Nephron progenitor cell (in vitro differentiated cells): ENCODE measurements around the gene NCK2.
A peak's percentile ranks its signal among the peaks of the same experiment; 100 is the strongest.

Experiments used
- DNase-seq: peaks from one replicate; pipeline ENCODE4 v3.0.0; 2021
- H3K27ac Mint-ChIP-seq: 2 replicates; pipeline ENCODE4 v1.8.0; 2021; ENCODE audit warnings: mild to moderate bottlenecking, moderate library complexity, mixed read lengths
- H3K27me3 Mint-ChIP-seq: 2 replicates; pipeline ENCODE4 v1.8.0; 2021; ENCODE audit warnings: mild to moderate bottlenecking, low read depth, mixed read lengths; ENCODE audit not compliant: poor library complexity
- H3K36me3 Mint-ChIP-seq: 2 replicates; pipeline ENCODE4 v1.8.0; 2021; ENCODE audit warnings: low read depth, mixed read lengths
- H3K4me1 Mint-ChIP-seq: 2 replicates; pipeline ENCODE4 v1.8.0; 2021; ENCODE audit warnings: mixed read lengths
- H3K4me3 Mint-ChIP-seq: 2 replicates; pipeline ENCODE4 v1.8.0; 2021; ENCODE audit warnings: mild to moderate bottlenecking, moderate library complexity, mixed read lengths
- H3K9me3 Mint-ChIP-seq: 2 replicates; pipeline ENCODE4 v1.8.0; 2021; ENCODE audit warnings: mild to moderate bottlenecking, moderate library complexity, mixed read lengths
- CTCF ChIP-seq: fragments of 200-600 bp; sonication (generic); IDR thresholded peaks from 2 replicates; pipeline ENCODE4 v1.5.0; 2021; ENCODE audit warnings: antibody characterized with exemption

The NCK2 gene

GRCh38 chr2:105787376-105788318 is 42.9 kb downstream of the NCK2 start:
- TF ChIP-seq CTCF, result no peak
- Mint-ChIP-seq H3K9me3 (no peaks in the 10 kb centered on the region), H3K4me1 (peaks cover 64% of the 10 kb centered on the region), H3K4me3 (no peak overlapping the region), H3K27me3 (no peaks in the 10 kb centered on the region), H3K27ac (peak overlapping the region; percentile 86), H3K36me3 (peaks cover 19% of the 10 kb centered on the region)
- no peak for DNase-seq

- Mint-ChIP-seq H3K27ac (no peak overlapping the region), H3K4me3 (no peak overlapping the region), H3K4me1 (peaks cover 65% of the 10 kb centered on the region), H3K36me3 (peaks cover 26% of the 10 kb centered on the region), H3K27me3 (no peaks in the 10 kb centered on the region), H3K9me3 (peaks cover 6% of the 10 kb centered on the region)
- no peak for DNase-seq
- TF ChIP-seq CTCF, result no peak
These were observed 44.1 kb downstream of the NCK2 start for GRCh38 chr2:105788670-105789290.

- TF ChIP-seq CTCF, result no peak
- Mint-ChIP-seq H3K36me3 (peaks cover 26% of the 10 kb centered on the region), H3K9me3 (peaks cover 6% of the 10 kb centered on the region), H3K27ac (peak overlapping the region; percentile 19), H3K27me3 (no peaks in the 10 kb centered on the region), H3K4me1 (peaks cover 68% of the 10 kb centered on the region), H3K4me3 (no peak overlapping the region)
- no peak for DNase-seq
These were observed 45.2 kb downstream of the NCK2 start for GRCh38 chr2:105789745-105790460.

DNA sequence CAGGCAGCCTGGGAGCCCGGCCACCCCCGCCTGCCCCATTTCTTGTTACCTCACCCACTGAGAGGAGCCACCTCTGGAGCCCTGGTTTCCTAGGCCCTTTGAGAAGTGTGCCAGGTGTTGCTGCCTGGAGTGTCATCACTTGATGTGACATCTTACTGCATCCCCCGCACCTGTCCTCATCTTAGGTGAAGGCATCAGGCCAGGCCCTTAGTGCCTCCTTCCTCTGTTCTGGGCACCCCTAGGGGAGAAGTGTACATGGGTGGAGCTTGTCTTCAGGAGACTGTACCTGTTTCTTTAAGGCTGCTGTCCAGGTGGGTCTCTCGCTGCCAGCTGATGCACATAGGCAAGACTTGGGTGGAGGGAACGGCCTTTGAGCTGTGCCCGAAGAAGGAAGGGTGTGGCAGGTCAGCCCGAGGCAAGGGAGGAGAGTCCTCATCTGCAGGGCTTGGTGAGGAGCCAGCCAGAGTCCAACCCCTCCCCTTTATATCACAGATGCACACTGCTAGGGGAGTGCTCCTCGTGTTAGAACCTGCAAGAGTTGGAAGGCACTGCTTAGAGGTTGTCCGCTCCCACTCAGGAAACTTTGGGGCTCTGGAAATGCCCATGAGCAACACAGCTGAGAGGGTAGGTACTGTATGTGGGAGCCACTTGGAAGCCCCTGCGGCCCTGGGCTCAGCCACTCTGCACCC is 45.9 kb downstream of the NCK2 start:
- no peaks in the 10 kb centered on the region for H3K27me3 Mint-ChIP-seq
- no peak for DNase-seq

GRCh38 chr2:105791229-105791628 is 46.5 kb downstream of the NCK2 start:
- TF ChIP-seq CTCF, result no peak
- Mint-ChIP-seq H3K4me1 (peaks cover 76% of the 10 kb centered on the region), H3K27me3 (no peaks in the 10 kb centered on the region), H3K27ac (no peak overlapping the region), H3K9me3 (peaks cover 6% of the 10 kb centered on the region), H3K36me3 (peaks cover 26% of the 10 kb centered on the region), H3K4me3 (no peak overlapping the region)
- DNase-seq, result no peak

More for the DNA sequence above, 45.9 kb downstream of the NCK2 start:
- H3K36me3 Mint-ChIP-seq, result peaks cover 26% of the 10 kb centered on the region
- no peak overlapping the region for H3K4me3 Mint-ChIP-seq
- H3K27ac Mint-ChIP-seq, result no peak overlapping the region
- no peak for TF ChIP-seq CTCF
- H3K9me3 Mint-ChIP-seq, result peaks cover 6% of the 10 kb centered on the region
- peaks cover 75% of the 10 kb centered on the region for H3K4me1 Mint-ChIP-seq
